ENCODE data around the gene DNHD1.
A peak's percentile ranks its signal among the peaks of the same experiment; 100 is the strongest.
"Not testable (repeated sequence)": the region's sequence is repeated elsewhere in the genome, so short reads cannot be mapped to it uniquely, and the experiment has no call there.

DNHD1 gene

GRCh38 chr11:6480299-6480914, 16.7 kb upstream of the DNHD1 start:
- no peak for DNase-seq (ENCODE audit: low spot score)

- peak; percentile 98 for DNase-seq (ENCODE audit: low spot score)
Measured at GRCh38 chr11:6481012-6481923, 15.8 kb upstream of the DNHD1 start, which contains the start of the genes ARFIP2 and TIMM10B. ARFIP2 (minus strand) TSS chr11:6481331; CDS start chr11:6480421, 910 bp downstream. TIMM10B (plus strand) TSS chr11:6481501; CDS start chr11:6481517, 16 bp downstream.

DNA sequence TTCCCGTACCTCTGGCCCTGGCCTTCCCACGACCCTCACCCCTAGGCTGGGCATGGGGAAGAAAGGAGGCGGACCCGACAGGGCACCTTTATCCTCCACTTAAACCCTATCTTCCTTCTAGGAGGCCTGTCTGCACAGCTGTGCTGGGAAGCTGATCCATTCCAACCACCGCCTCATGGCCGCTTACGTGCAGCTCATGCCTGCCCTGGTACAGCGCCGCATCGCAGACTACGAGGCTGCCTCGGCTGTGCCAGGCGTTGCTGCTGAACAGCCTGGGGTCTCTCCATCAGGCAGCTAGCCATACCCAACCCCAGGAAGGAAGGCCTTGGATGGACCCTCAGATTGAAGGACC, 15.2 kb upstream of the DNHD1 start:
- DNase-seq (ENCODE audit: low spot score): no peak

- DNase-seq (ENCODE audit: low spot score): no peak
Measured at GRCh38 chr11:6482441-6482840, 14.6 kb upstream of the DNHD1 start.

DNA sequence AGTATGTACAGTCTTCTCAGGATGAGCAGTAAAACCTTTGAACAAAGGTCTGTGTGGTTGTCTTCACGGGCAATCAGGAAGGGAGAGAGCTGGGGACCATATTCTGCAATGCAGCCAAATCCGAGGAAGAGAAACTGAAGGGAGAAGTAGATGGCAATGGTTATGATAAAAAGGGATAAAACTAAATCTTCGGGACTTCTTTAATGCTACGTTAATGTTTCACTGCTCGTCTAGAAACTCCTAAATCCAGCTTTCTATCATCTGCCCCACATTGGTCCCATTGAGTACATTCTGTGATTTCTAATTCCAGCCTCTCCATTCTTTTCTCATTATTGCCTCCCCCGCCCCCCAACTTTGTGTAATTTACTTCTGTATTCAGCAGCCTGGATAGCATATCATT, 14.1 kb upstream of the DNHD1 start:
- DNase-seq (ENCODE audit: low spot score): no peak

DNA sequence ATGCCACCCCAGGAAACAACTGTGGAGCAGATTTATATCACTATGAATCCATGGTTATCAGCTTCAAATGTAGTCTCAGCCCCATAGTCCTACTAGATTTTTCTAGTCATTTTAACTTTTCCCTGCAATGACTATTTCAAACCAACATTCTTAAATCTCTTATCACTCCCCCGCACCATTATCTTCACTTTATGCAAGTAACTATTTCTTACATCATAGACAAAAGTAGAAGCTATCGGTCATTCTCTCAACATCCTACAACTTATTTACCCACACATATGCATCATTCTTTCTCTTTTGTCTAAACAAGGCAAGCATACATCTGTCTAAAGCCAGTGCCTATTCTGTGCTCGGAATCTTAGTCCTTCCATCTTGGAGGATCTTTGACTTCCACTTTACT, 11.4 kb upstream of the DNHD1 start:
- no peak for DNase-seq (ENCODE audit: low spot score)

DNA sequence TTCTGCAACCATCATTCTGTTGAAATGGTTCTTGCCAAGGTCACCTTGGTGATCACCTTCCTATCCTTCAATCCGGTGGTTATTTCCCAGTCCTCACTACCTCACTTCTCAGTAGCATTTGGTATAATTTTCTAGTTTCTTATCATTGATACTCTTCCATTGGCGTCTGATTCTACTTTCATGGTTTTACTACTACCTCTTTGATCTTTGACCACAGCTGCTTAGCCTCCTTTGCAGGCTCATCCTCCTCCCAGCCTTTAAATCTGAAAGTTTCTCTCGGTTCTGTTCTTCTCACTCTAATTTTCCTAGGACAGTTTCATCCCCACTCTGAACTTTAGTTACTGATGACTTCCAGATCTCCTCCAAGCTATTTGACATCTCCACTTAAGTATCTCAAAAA, 10.8 kb upstream of the DNHD1 start:
- no peak for DNase-seq (ENCODE audit: low spot score)

- DNase-seq (ENCODE audit: low spot score): no peak
Measured at GRCh38 chr11:6486938-6487337, 10.1 kb upstream of the DNHD1 start.

- DNase-seq (ENCODE audit: low spot score): no peak
Measured at GRCh38 chr11:6488342-6488741, 8.7 kb upstream of the DNHD1 start.

- no peak for DNase-seq (ENCODE audit: low spot score)
Measured at GRCh38 chr11:6488821-6489220, 8.3 kb upstream of the DNHD1 start.

DNA sequence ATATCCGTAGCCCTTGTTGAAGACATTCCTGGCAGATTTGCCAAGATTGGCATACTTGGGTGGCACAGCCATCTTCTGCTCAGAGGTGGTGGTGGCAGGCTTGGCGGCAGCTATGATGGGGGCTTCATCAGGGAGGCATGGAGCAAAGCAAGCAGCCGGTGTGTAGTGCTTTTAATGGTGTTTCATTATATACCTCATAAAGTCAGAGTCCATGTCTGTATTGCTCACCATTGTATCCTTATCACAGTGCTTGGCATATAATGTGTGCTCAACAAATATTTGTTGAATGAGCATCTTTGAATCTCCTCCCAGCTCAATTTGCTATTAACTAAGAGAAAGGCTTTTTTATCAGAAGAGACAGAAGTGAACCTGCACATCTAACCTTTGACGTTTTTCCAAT, 7.8 kb upstream of the DNHD1 start:
- no peak for DNase-seq (ENCODE audit: low spot score)

DNA sequence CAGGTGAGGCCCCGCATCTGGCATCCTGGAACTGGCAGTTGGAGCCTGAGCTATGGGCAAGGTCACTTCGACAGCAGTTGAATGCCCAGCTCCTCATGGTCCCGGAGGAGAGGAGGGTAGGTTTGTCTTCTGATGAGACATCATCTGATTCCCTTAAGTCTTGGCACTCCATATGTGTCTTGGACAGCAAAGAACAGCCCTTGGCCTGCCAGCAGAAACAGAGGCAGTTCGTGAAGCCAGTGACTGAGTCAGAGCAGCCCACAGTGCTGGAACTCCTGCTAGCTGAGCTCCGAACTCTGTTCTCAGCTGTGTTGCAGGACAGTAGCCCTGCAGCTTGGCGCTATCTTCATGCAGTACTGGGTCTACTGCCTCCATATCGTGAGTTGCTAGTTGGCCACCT, 1.0 kb downstream of the DNHD1 start:
- no peak for DNase-seq (ENCODE audit: low spot score)

GRCh38 chr11:6498544-6498943, 1.5 kb downstream of the DNHD1 start:
- DNase-seq (ENCODE audit: low spot score): no peak

DNA sequence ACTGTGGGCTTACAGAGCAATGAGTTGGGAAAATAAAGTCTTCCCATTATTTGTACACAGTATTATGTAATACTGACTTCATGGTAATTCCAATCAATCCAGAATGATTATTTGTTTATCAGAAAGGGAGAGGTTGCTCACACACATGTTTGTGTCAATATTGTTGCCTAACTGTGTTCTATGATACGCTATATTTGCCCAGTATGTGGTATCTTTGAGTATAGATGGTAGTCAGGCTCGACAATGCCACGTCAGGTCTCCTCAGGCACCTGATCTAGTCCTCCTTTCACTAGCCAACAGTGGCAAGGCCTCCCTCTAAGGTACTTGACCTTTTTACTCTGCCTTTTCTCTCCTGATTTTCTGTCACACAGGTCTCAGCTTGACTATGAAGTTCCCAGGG, 5.3 kb downstream of the DNHD1 start:
- no peak for DNase-seq (ENCODE audit: low spot score)

DNA sequence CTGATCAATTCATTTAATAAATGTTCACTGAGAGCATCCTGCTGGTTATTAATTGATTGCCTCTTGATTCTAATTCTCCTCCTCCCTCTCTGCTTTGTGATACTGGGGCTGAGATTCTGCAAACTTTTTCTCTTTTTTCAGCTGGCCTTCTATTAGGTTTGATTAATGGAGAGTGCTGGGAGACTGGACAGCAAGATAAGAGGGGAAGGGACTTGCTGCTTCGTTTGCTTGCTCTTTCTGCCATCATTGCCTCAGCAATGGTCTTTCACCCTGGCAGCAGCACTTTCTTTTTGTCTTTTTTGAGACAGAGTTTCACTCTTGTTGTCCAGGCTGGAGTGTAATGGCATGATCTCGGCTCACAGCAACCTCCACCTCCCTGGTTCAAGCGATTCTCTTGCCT, 7.1 kb downstream of the DNHD1 start:
- no peak for DNase-seq (ENCODE audit: low spot score)

DNA sequence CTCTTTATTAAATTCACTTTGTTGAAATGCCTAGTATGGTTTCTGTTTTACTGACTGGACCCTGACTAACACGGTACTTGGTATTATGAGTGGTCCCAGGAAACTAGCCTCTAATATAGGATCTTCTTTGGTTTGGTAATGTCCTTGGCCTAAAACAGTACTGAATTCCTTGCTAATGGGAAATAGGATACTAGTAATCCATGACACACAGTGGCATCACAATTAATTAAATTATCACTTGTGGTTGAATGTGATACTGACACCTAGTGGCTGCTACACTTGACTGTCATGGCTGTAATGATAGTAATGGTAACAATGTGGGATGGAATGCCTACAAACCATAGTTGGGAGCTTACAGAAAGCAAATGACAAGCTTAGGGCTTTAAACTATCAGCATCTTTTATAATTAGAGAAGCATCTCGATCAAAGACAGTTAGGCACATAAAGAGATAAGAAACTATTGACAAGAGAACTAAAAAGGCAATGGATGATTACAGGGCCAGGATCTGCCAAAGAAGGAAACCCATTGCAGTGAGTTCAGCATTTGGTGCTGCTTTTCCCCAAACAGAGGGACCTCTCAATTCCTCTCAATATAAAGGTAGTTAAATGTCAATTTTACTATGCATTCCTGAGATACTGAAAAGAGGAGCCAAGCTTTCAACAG, 8.6 kb downstream of the DNHD1 start:
- peak; percentile 15 for DNase-seq (ENCODE audit: low spot score)

DNA sequence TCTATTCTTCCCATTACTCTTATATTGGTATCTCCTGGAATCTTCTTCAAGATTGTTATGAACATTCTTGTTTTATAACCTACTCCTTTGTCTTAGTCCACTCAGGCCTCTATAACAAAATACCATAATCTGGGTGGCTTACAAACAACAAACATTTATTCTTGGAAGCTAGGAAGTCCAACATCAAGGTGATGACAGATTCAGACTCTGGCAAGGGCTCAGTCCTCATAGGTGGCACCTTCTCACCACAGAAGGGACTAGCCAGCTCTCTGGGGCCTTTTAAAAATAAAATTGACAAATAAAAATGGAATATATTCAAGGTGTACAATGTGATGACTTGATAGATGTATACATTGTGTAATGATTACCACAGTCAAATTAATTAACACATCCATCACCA, 19.8 kb downstream of the DNHD1 start:
- DNase-seq (ENCODE audit: low spot score): no peak

DNA sequence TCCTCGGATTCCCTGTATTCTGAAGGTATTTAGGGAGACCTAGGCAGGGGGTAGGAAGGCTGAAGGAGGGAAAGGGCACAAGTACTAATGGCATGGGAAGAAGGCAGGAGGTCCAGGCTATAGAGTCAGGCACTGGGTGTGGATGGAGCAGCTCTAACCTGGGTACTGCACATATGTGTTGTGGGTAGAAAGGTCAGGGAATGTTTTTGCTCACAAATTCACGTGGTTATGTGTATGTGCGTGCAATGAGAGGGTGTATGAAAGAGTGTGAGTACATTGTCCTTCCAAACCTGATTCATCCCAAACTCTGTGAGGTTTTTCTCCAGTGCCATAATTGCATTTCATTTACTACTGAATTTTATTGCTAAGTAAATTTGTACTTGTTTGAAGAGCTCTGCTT, 23.2 kb downstream of the DNHD1 start:
- no peak for DNase-seq (ENCODE audit: low spot score)

GRCh38 chr11:6521946-6522345, 24.9 kb downstream of the DNHD1 start:
- not testable (repeated sequence) for DNase-seq (ENCODE audit: low spot score)

DNA sequence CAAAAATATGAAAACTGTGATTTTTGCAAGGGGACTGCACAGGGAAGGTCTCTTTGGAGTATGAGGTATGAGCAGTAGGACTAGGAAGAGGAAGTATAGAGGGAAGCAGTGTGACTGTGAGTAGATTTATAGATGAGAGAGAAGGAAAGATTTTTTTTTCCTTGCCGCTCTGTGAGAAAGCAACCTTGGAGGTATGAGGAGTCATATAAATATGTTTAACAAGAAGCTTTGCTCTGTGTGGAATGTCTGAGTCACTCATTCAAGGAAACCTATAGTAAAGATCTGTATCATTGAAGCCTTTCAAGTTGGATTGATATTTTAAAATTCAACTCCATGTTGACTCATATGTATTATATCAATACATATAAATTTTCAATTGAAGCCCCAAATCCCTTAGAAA, 26.2 kb downstream of the DNHD1 start:
- DNase-seq (ENCODE audit: low spot score): peak; percentile 9

- DNase-seq (ENCODE audit: low spot score): no peak
Measured at GRCh38 chr11:6526411-6527135, 29.5 kb downstream of the DNHD1 start.

DNA sequence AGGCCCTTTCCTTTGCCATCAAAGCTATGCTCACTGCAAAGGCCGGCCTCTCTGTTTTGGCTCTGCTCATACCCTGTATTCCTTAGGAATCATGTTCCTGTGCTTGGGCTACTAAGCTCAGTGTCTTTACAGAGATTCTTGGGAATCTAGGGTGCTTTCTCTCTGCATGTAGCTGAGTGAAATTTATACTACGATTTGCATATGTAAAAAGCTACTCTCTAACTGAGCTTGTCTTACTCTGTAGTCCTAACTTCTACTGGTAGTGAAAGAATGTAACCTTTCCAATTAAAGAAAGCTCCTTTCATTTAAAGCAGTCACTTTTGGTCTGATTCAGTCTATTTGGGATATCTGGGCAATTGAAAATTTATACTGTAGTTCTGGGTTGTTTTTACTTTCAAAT, 32.2 kb downstream of the DNHD1 start:
- no peak for DNase-seq (ENCODE audit: low spot score)
